Measurements from ENCODE around the gene ZNF575. TPM values are rescaled to one million over a fixed set of nuclear protein-coding genes. Genes with fewer than 3 reads are reported as not detected.
A peak's percentile ranks its signal among the peaks of the same experiment; 100 is the strongest.

The ZNF575 gene
- total RNA-seq, 1 experiment from 2014 or later: not detected

- Histone ChIP-seq H4K20me1 (ENCODE audit: control insufficient read depth, insufficient read depth, insufficient read length) (no peaks in the 10 kb centered on the region), H3K4ac (ENCODE audit: low read depth, low read length) (no peak overlapping the region), H3K27me3 (ENCODE audit: insufficient read depth, low read length) (peaks cover 4% of the 10 kb centered on the region; the same call in 1 of the 2 replicates), H2AFZ (ENCODE audit: low read length) (no peak overlapping the region), H2BK12ac (ENCODE audit: insufficient read length, low read depth, low read length) (no peak overlapping the region), H4K91ac (ENCODE audit: insufficient read length, low read depth, low read length) (no peak overlapping the region), H2BK5ac (ENCODE audit: insufficient read length, low read length) (no peak overlapping the region), H3K27ac (ENCODE audit: insufficient read length, low read depth, low read length) (no peak overlapping the region), H4K5ac (ENCODE audit: insufficient read length, low read depth, low read length) (no peak overlapping the region), H3K23me2 (ENCODE audit: insufficient read length, low read depth, low read length, poor library complexity, severe bottlenecking) (peaks cover 21% of the 10 kb centered on the region), H3K79me1 (ENCODE audit: insufficient read depth, low read depth, low read length, poor library complexity, severe bottlenecking) (no peaks in the 10 kb centered on the region), H3T11ph (ENCODE audit: low read length) (no peak overlapping the region), H3K4me1 (ENCODE audit: insufficient read depth, low read length) (no peaks in the 10 kb centered on the region), H3K9ac (ENCODE audit: extremely low read depth, insufficient read length, low read length) (no peak overlapping the region), H2AK5ac (ENCODE audit: insufficient read length, low read length) (no peak overlapping the region), H2BK20ac (ENCODE audit: low read depth, low read length, poor library complexity, severe bottlenecking) (no peak overlapping the region), H3K23ac (ENCODE audit: insufficient read length, low read depth, low read length) (no peak overlapping the region), H4K8ac (replicated peaks; ENCODE audit: insufficient read length, low read depth, low read length) (no peak overlapping the region), H3K14ac (ENCODE audit: insufficient read depth, low read length) (no peak overlapping the region), H3K56ac (ENCODE audit: insufficient read length, low read depth, low read length) (no peak overlapping the region), H3K79me2 (ENCODE audit: insufficient read depth, low read length) (no peaks in the 10 kb centered on the region), H3K4me2 (ENCODE audit: insufficient read depth, insufficient read length, low read length) (peak overlapping the region; percentile 45), H2BK15ac (ENCODE audit: low read depth, low read length) (no peak overlapping the region), H3K9me3 (ENCODE audit: control insufficient read depth, low read depth, low read length) (no peaks in the 10 kb centered on the region), H3K18ac (ENCODE audit: insufficient read length, low read depth, low read length) (no peak overlapping the region), H2BK120ac (ENCODE audit: low read depth, low read length, poor library complexity, severe bottlenecking) (no peak overlapping the region)
- Mint-ChIP-seq H3K9me3 (no peaks in the 10 kb centered on the region; a peak in 1 of 5 replicates), H3K27ac (no peak overlapping the region), H3K36me3 (ENCODE audit: insufficient read depth in 1 of 3, low read depth in 3 of 3) (peaks cover under 1 to 3% (median 3%) of the 10 kb centered on the region in 3 experiments; a peak in 6 of 7 replicates), H3K4me1 (peaks cover 12 to 25% of the 10 kb centered on the region in 2 experiments), H3K27me3 (ENCODE audit: low read depth) (peaks cover 12% of the 10 kb centered on the region), H3K4me3 (peak overlapping the region in 1 of 2 experiments; percentile 80; a peak in 3 of 5 replicates)
- WGBS (ENCODE audit: extremely low coverage, insufficient read length, low lambda C conversion rate): no CpG with 5 or more reads among the region's 43 CpGs
- DNase-seq: peak; percentile 86
- TF ChIP-seq CTCF (conservative IDR thresholded peaks at IDR 0.05): no peak
These were observed 31.1 kb upstream of the ZNF575 start for GRCh38 chr19:43501661-43502418.
